Activated T-helper 1 cell treated with Interleukin-2 at 50 U/mL for 16 hours (primary cell): ENCODE results near the gene ATG16L2.
"Not testable (repeated sequence)": the region's sequence is repeated elsewhere in the genome, so short reads cannot be mapped to it uniquely, and the experiment has no call there.

Source experiments
- DNase-seq: peaks from one replicate; pipeline ENCODE4 v3.0.0-alpha.2; 2020; ENCODE audit warnings: low read depth

ATG16L2 gene

DNA sequence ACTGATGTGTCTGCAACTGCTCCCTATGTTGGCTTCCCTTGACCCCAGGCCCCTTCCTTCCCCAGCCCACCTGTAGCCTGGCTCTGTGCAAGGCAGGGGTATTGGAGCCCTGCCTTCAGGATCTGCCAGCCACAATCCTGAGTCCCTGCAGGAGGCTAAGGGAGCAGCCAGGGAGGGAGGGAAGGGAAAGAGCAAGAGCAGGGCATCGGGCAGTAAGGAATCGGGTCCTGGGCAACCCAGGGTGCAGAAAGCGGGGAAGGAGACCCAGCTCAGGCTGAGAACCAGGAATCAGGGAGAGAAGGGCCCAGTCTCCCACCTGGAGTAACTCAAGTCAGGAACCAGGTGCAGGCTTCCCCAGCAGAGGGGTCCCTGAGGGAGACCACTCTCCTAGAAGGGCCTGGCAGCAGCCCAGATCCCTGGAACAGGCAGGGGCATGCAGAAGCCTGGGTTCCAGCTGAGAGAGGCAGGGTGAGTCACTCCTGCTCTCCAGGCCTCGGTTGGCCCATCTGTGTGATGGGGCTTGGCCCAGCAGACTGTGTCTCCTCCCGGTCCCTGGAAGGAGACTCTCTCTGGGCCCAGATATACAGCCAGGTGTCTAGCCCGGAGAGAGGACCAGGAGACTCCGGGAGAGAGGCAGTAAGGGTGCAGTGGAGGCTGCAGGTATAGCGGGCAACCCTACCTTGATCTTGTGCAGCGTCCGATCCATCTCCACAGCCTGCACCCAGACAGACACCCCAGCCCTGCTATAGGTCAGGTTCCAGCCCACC, 33.7 kb upstream of the ATG16L2 start:
- no peak for DNase-seq

DNA sequence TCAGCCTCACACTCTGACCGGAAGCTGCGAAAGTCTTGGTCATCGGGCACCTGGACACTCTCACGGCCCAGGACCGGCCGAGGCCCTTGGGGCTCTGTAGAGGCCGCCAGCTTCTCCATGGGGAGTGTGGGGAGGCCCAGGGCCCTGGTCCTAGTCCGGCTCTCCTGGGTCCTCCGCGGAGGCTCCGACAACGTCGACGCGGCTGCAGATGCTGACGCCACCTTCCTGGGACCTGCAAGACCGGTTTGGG, 33.2 kb upstream of the ATG16L2 start:
- DNase-seq: no peak

DNA sequence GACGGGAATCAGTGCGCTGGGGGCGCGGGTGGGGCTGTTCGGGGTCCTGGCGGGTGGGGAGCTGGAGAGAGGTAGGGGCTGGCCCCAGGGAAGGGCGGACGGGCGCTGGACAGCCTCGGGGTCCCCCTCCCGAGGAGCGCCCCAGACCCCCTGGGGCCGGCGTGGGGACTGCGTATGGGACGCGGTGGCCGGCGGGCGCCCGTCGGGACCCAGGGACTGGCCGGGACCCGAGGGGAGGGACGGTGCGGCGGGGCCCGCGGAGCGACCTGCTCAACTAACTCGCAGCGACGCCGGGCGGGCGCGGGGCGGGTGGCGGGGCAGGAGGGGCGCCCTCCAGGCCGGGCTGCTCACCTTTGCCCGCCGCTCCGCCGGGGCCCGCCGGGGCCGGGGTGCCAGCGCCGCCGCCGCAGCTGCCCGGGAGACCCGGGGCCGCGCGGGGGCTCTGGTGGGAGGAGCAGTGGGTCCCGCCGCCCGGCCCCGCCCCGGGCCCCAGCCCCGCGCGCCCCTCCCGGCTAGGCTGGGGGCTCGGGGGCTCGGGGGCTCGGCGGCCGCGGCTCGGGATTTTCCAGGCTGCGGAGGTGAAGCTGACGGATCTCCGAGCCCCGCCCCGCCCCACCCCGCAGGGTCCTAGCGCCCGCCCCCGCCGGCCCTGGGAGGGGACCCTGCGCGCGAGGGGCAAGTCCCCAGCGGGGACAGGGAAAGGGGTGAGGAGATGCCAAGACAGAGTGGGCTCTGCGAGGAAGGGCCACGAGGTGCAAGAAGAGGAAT, 32.7 kb upstream of the ATG16L2 start:
- DNase-seq: peak; percentile 36

DNA sequence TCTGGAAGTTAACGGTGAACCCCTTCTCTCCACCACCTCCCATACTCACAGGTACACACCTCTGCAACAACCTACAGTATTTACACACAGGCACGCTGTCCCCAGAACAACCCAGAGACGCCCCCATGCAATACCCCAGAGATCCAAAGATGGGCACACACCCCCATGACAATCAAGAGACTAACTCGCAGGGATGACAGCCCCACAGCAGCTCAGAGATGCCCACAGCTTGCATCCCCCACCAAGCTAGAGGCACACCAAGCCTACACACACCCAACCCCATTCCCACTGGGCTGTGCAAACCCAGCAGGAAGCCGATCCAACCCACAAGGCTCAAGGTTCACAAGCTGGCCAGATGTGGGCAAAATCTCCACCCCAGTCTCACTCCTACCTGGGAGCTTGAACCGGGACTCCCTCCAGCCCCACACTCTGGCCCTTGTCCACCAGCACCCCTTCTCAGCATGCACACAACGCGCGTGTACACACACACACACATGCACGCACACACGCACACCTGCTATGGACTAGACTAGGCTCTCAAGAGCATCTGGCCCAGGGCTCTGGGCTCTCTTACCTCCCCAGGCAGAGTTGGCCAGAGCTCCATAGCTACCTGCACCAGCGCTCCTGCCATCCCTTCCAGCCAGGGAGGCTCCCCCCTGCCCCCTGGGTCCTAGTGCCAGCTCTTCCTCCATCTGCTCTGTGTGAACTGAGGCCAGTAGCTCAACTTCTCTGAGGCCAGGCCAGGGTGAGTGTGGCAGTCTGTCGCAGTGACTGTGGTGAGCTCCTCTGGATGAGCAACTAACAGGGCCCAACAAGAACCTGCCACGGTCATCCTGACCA, 31.9 kb upstream of the ATG16L2 start:
- no peak for DNase-seq

DNA sequence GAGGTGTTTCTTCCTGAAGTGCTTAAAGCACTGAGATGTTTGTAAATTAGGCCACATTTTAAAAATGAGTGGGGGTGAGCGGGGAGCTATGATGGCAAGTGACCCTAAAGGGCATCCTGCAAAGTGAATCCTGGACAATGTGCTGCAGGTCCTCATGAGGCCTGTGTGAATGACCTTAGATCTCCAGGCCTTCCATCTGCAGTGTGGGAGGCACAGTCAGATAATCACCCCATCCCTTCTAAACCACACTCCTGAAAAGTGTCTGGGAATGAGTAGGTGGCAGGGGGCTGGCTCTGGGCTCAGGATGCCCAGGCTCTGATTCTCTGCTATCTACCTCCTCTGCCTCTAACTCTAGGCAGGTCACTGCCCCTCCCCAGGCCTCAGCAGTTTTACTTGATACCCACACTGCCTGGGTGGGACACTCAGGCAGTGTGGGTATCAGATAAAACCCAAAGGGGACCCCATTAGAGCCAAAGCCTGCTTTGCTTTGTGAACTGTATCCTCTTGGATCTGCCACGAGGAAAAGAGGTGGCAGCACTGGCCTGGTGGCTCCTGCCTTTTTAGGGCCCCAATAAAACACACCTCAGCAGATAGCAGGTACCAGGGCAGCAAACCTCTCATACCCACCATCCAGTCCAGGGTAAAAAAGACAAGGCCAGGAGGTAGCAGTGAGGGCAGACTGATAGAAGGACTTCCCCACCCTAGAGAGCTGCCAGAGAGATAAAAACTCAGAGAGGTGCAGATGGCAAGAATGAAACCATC, 30.9 kb upstream of the ATG16L2 start:
- DNase-seq: no peak

DNA sequence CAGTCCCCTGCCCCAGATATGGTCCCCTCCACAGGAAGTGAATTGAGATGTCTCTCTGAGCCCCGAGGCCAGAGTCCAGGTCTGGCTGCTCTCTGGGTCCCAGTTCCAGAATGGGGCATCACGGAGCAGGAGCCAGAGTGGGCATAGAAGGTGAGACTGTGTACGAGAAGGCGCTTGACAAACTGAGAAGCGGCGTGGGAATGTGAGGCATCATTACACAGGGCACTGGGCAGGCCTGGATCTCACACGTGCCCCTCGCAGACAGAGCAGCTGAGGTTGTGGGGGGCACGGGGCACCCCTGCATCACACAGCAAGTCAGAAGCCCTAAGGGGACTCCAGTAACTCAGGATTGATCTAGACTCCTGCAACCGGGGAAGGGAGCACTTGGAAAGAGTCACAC, 29.5 kb upstream of the ATG16L2 start:
- DNase-seq: no peak

DNA sequence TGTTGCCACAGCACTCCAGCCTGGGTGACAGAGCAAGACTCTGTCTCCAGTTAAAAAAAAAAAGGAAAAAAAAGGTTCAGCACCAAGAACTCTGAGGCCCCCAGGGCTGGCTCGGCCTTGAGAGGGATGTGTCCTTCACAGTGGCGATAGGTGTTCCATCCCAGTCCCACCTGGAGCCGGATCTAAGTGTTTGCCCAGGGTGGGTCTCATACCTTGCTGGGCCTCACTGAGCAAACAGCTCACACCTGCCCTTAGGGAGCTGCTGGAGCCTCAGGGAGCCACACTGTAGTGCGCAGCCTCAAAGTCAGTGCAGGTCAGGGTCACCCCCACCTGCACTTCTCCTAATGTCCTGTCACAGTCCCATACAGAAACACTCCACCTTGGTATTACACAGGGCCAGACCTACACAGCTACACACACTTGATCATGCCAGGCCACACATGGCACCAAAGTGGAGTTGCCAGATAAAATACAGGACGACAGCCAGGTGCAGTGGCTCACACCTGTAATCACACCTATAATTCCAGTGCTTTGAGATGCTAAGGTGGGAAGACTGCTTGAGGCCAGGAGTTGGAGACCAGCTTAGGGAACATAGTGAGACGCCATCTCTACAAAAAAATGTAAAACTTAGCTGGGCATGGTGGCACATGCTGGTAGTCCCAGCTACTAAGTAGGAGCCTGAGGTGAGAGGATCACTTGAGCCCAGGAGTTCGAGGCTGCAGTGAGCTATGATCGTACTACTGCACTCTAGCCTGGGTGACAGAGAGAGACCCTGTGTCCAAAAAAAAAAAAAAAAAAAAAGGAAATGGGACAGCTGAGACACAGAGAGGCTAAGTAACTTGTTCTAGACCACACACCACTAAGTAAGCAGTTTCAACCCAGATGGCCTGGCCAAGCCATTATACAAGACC, 27.7 kb upstream of the ATG16L2 start:
- no peak for DNase-seq

DNA sequence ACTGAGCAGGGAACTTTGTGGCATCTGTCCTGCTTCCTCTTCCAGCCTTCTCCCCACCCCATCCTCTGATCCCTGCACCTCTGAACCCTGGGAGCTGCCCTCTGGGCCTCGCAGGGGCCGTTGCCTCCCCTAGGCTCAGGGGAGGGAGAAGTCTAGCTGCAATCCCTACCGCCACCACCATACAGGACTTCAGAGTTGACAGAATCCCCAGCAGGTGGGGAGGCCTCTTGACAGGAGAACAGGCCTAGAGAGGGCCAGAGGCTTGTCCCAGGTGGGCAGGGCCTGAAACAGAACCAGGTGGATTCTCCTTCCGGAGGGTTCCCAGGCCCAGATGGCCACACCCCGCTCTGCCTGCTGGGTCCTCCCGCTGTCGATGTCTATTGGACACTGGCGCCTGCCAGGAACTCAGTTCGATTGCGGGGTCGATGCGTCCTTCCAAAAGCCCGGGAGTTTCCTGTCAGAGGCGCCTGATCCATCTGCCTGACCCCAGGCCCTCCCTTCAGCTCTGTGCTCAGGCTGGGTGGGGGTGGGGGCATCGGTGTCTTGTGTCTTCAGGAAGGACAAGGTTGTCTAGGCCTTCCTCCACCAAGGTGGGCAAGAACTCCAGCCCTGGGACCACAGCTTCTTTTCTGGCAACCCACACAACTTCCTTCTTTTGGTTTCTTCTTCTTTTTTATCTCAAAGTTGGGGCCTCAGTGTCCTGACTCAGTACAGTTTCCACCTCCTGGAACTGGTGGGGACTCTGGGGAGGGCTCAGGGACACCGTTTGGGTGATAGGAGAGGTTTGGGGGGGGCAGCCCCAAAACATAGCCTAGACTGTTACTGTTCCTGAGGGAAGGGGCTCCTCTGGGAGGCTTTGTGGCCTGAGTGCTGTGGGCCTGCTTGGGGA, 26.8 kb upstream of the ATG16L2 start:
- no peak for DNase-seq

DNA sequence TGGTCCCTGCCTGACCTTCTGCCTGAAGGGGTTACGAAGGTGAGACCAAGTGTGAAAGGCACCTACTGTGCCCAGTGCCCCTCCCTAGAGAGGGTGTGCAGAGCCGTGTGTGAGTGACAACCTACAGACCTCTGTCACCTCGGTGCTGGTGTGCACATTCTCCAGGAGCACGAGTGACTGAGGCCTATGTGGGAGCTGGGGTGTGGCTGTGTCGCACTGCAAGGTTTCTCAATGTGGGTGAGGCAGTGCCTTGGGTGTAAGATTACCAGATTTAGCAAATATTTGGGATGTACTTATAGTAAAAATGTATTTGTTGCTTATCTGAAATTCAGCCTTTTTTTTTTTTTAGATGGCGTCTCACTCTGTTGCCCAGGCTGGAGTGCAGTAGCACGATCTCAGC, 26.0 kb upstream of the ATG16L2 start:
- DNase-seq: no peak

DNA sequence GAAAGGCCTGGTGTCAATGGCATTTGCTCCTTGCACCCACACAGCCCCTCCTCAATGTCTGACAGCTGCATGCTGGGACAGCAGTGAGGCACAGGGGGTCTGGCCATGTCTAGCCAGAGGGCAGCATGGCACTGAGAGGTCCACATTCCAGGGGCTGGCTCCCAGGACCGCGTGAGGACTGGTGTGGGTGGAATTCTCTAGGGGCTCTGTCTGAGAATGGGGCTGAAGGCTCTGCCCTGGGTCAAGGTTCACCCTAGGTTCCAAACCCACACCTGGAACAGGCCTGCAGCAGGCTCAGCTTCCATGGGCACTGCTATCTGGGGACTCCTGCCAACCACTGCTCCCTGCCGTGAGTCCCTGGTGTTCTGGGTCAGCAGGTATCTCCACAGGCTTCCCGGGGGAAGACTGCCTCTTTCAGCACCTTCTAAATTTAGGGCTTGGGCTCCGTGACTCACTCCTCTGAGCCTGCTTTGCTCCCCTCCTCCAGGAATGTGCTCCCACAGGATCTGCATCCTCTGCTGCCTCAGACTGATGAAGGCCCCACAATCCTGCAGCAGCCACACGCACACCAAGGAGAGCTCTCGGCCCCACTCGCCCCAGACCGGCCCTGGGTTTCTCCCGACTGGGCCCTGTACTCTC, 24.6 kb upstream of the ATG16L2 start:
- DNase-seq: no peak

DNA sequence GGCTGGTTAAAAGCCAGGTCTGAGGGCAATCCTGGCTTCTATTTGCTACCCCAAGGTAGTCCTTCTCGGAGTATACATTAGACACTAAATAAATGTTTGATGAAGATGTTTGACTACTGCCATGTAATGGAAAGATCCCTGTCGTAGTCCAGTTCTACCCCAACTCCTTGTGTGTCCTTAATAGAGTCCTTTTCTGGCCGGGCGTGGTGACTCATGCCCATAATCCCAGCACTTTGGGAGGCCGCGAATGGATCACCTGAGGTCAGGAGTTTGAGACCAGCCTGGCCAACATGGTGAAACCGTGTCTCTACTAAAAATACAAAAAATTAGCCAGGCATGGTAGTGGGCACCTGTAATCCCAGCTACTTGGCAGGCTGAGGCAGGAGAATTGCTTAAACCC, 23.0 kb upstream of the ATG16L2 start:
- DNase-seq: not testable (repeated sequence)

DNA sequence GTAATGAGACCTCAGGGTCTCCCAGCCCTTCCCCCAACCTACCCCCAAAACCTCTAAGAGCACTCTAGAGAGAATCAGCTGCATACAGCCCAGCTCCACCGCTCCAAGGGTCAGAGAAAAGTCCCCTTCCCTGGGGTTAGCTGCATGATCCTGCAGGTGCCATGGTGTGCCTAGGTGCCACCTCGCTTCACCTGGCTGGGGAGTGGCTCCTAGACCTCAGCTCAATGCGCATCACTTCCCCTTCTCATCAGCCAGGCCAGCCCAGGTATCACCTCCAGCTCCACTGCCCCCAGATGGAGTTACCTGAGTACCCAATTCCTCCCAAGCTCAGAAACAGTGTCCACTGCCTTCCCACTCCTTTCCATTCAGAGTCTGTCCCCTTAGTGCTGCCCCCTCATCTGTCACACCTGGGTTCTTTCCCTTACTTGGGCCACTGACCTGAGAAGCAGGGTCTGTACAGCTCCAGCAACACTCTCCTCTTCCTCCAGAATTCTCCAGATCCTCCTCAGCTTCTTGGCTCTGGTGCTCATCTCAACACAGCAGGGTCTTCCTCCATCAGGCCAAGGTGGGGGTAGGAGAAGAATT, 21.7 kb upstream of the ATG16L2 start:
- no peak for DNase-seq

DNA sequence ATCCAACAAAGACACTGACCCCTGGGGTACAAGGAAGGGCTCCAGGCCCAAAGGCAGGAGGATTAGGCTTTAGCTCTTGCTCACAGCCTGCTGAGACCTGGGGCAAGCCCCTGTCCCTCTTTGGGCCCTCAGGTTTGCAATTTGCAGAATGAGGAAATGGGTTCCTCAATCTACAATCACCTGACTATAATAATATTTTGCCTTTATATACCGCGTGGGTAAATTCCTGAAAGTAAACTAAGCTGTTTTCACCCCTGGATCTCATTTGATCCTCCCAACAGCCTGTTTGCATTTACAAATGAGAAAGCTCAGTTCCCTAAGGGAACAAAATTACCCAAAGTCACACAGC, 21.2 kb upstream of the ATG16L2 start:
- DNase-seq: no peak

DNA sequence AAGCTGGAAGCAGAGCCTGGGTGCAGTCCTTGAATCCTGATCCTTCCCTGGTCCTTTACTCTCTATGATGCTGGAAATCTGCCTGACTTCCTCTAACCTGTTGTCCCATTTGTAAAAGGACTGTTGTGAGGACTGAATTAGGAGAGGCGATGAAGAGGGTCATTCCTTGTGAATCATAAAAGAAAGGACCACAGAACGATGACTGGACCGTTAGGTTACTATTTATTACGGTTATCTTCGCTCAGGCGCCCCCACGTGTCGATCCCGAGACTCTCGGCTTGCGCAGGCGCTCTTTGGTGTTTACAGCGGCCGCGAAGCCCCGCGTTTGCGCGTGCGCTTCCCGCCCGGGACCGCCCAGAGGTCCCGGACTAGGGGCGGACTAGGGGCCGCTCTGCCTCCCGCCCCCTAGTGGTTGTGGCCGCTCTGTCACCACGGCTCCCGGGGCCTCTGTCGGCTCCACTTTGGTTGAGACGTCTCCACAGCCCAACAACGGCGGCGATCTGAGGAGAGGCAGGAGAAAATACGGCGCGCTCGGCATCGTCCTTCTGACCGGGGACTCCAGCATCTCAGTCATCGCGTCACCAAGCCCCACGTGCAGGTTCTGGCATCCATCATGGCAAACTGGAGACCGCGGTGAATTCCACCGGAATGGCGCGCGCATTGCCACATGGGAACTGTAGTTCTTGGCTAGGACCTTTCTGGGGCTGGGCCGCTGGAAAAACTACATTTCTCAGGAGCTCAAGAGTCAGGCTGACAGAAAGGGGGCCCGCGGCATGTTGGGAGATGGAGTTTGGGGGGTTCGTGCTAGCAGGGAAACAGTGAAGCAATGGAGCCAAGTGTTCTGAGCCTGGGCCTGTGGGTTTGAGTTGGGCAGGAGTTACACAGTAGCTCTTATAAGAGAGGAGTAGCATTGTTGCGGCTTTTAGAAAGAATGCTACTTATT, 20.5 kb upstream of the ATG16L2 start, which contains the start of gene STARD10:
Gene STARD10, minus strand, starts transcription at position 623 of the 943 bp plus-strand sequence. CDS start 12,866 bp downstream, outside the sequence.
- DNase-seq: peak; percentile 93

DNA sequence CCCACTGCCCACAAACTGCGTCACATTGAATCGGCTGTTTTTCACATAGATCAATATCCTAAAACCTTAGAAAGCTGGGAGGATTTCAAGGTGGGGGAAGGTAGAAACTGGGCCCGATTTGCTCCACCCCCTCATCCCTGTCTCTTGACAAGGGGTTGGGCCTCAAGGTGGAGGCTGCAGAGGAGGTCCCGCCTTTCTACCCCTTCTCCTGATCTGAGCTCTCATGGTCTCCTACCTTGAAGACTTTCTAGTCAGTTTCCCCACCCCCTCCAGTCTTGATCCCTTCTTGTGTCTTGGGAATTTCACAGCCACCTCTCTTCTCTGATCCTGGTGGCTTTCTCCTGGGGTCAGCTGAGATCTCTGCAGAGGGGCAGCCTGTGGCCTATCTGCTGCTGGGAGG, 15.8 kb upstream of the ATG16L2 start:
- no peak for DNase-seq

DNA sequence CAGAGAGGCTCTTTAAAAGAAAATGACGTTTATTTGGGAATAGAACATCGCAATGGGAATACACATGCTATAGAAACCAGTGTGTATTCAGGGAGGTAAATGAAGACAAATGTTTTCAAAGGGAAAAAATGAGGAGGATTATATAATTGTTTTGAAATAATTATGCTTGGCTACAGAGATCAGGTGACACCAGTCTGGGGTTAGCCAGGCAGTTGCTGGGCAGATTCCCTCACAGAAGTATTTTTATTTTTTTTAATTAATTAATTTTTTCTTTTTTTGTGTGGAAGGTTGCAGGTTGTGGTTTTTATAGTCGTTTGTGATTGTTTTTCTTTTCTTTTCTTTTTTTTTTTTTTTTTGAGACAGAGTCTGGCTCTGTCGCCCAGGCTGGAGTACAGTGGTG, 14.8 kb upstream of the ATG16L2 start:
- no peak for DNase-seq

DNA sequence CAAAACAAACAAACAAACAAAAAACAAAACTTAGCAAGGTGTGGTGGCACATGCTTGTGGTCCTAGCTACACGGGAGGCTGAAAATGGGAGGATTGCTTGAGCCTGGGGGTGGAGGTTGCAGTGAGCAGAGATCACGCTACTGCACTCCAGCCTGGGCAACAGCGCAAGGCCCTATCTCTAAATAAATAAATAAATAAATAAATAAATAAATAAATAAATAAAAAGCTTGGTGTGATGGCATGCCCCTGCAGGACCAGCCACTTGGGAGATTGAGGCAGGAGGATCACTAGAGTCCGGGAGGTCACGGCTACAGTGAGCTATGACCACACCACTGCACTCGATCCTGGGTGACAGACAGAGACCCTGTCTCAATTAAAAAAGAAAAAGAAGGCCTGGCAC, 11.4 kb upstream of the ATG16L2 start:
- no peak for DNase-seq

DNA sequence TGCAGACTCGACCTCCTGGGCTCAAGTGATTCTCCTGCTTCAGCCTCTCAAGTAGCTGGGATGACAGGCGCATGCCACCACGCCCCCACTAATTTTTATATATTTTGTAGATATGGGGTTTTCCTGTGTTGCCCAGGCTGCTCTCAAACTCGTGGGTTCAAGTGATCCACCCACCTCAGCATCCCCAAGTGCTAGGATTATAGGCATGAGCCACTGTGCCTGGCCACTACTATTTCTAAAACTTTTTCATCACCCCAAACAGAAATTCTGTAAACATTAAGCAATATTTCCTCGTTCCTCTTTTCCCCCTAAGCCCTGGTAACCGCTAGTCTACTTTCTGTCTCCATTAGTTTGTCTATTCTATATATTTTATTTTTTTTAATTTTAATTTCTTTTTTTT, 9.0 kb upstream of the ATG16L2 start:
- DNase-seq: no peak
